C1 segment of cervical spinal cord (tissue), 14 donors: ENCODE results near the gene PPEF2.

Source experiments
- DNase-seq, 14 donors: peaks; one replicate each; lab custom pipeline; 2025; lab: John Stamatoyannopoulos, UW

The PPEF2 gene

GRCh38 chr4:75834095-75834771 lies 68.0 kb downstream of the PPEF2 start:
- no peak for DNase-seq

- peak in 3 of 14 donors; percentile 2 to 3 (median 3) for DNase-seq
Measured at GRCh38 chr4:75831856-75832405, 70.3 kb downstream of the PPEF2 start.

GRCh38 chr4:75830906-75831305 lies 71.3 kb downstream of the PPEF2 start:
- no peak for DNase-seq

- DNase-seq: no peak
Measured at GRCh38 chr4:75823812-75824211, 78.4 kb downstream of the PPEF2 start.

- DNase-seq: no peak
Measured at GRCh38 chr4:75822416-75822815, 79.8 kb downstream of the PPEF2 start.

GRCh38 chr4:75821966-75822365 lies 80.3 kb downstream of the PPEF2 start:
- DNase-seq: no peak

- DNase-seq: no peak
Measured at GRCh38 chr4:75821216-75821615, 81.0 kb downstream of the PPEF2 start.

- DNase-seq: no peak
Measured at GRCh38 chr4:75820676-75821075, 81.6 kb downstream of the PPEF2 start.

- DNase-seq: no peak
Measured at GRCh38 chr4:75820197-75820596, 82.1 kb downstream of the PPEF2 start.

- no peak for DNase-seq
Measured at GRCh38 chr4:75819121-75819520, 83.1 kb downstream of the PPEF2 start.

- DNase-seq: no peak
Measured at GRCh38 chr4:75817901-75818300, 84.4 kb downstream of the PPEF2 start.
